GM21529 (cell line): ENCODE data around the gene CCR4.
"Not testable (repeated sequence)": the region's sequence is repeated elsewhere in the genome, so short reads cannot be mapped to it uniquely, and the experiment has no call there.

Source experiments
- ATAC-seq: cut with Tn5 transposase; IDR thresholded peaks from one replicate; pipeline ENCODE4 v1.9.1; 2021; ENCODE audit not compliant: unreplicated experiment

Gene CCR4

GRCh38 chr3:32950516-32950915 is 928 bp upstream of the CCR4 start:
- ATAC-seq = no peak

DNA sequence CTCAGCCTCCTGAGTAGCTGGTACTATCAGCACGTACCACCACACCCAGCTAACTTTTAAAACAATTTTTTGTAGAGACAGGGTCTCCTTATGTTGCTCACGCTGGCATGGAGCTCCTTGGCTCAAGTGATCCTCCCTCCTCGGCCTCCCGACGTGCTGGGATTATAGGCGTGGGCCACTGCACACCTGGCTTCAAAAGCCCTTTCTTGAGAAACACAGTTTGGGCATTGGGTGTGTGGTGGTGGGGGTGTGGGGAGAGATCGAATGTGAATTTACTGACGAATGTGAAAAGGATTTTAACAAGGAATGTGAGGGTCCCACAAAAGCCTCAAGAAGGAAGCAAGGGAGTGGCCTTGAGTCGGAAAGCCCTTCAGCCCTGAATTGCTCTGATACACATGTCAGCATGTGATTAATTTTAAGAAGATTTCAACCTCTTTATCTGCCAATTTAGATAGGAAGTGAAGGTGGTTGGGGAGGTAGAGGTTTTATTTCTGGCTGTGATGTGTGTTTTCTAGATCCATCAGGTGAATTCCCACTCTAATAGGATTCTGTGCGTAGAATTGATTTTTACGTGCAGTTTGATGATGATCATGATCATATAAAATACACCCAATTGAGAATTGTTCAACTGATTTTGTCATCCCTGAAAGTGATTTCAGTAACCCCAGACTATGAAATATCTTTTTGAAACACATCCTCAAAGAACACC is 1.1 kb downstream of the CCR4 start:
- no peak for ATAC-seq

- ATAC-seq = no peak
Measured at GRCh38 chr3:32954506-32954905, 3.1 kb downstream of the CCR4 start.

GRCh38 chr3:32956750-32957570 is 5.5 kb downstream of the CCR4 start:
- no peak for ATAC-seq

- ATAC-seq = no peak
Measured at GRCh38 chr3:32958509-32958908, 7.1 kb downstream of the CCR4 start.

GRCh38 chr3:32959371-32959770 is 7.9 kb downstream of the CCR4 start:
- ATAC-seq = no peak

DNA sequence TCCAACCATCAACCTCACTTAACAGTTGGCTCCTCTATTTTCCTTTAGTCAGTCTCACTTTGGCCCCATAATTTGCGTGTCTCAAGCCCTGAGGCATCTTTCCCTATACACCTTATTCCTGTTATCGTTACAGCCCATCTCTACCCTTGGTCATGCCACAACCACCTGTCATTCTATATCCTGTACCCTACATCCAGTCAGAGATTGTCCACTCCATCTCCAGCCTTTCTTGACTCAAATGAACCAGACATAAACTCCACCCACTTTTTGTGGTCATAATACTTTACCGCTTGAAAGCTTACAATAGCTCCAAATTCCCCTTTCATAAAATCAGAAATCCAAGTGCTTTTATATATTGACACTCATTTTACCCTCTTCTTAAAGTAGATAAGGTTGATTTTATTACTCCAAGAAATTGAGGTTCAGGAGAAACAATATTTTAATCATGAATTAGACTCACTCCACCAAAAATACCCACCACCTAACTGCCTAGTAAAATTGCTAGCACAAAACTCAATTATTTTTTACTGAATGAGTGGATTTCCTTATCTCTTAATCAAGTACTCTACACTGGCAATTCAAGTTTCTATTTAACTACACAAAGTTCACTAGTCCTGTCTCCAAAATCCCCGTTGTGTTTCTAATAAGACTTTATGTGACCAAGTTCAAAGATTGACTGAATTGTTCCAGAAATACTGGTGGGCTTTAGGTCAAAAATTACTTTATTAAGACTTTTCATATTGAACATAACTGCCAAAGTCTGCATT is 9.1 kb downstream of the CCR4 start:
- ATAC-seq = no peak

DNA sequence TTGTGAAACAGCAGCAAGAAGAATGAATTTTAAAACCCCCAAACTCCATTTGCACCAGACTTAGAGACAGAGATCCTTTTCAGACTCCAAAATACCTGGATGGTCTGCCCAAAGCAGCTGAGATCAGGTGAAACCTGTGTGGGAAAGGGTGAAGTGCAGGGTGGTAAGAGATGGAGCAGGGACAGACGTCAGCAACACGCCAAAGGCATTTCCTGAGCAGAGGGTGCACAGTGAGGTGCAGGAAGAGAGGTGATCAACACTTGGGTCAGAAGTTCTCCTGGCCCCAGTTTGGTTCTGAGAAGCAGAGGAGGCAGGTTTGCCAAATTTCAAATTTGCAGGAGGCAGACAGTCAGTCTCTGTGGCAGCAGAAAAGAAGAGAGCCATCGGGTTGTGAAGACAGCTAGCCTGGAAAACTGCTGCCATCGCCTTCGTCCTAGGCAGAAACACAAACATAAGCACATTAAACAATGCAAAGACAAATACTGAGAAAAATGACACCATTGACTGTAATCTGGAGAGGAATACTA is 9.8 kb downstream of the CCR4 start:
- no peak for ATAC-seq

DNA sequence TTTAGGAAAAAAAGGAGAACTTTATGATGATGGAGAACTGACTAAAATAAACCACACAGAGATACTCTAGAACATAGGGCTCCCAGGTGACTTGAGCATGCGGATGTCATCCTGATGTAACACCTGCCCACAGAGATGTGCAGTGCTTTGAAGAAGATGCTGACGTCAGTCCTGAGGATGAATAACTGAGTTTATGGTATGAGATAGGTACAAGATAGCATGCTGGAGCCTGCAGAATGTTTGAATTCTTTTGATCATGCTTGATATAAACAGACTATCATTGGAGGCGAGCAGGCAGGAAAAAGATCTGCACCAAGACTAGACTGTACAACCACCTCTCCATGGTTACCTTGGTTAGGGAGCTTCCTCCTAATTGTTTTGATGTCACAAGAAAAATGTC is 12.4 kb downstream of the CCR4 start:
- ATAC-seq = no peak

DNA sequence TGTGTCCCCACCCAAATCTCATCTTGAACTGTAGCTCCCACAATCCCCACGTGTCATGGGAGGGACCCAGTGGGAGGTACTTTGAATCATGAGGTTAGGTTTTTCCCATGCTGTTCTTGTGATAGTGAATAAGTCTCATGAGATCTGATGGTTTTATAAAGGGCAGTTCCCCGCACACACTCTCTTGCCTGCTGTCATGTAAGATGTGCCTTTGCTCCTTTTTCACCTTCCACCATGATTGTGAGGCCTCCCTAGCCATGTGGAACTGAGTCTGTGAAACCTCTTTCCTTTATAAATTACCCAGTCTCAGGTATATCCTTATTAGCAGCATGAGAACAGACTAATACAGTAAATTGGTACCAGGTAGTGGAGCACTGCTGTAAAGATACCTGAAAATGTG is 13.3 kb downstream of the CCR4 start:
- not testable (repeated sequence) for ATAC-seq

GRCh38 chr3:32965617-32966213 is 14.3 kb downstream of the CCR4 start:
- ATAC-seq = not testable (repeated sequence)

DNA sequence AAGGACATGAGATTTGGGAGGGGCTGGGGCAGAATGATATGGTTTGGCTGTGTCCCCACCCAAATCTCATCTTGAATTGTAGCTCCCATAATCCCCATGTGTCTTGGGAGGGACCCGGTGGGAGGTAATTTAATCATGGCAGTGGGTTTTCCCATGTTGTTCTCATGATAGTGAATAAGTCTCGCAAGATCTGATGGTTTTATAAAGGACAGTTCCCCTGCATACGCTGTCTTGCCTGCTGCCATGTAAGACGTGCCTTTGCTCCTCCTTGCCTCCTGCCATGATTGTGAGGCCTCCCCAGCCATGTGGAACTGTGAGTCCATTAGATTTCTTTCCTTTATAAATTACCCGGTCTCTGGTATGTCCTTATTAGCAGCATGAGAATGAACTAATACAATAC is 15.2 kb downstream of the CCR4 start:
- ATAC-seq = not testable (repeated sequence)

DNA sequence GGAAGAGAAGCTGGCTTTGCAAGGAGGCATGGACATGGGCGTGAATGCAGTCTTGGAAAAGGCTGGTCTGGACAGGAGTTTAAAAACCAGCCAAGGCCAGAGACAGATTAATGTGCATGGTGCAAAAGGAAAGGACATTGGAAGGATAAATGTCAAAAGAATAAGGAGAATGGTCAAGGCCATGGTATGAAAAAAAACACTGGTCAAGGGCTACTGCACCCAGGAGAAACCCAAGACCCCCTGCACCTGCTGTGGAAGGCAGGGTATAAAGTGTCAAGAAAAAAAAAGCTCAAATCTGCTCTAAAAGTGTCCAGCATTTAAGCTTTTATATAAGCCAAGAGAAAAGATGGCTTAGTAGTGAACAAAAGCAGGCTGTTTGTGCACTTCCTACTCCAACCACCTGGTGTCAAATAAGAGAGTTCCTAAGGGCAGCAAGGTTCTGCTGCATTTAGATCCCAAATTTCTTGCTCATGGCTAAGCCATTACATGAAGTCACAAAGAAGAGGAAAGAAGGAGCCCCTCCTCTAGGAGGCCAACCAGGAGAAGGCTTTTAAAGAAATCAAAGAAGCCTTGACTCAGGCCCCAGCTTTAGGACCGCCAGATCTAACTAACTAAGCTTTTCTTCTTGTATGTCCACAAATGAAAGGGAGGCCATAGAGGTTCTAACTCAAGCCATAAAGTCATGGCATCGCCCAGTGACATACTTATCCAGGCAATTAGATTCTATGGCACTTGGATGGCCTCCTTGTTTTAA is 16.9 kb downstream of the CCR4 start:
- no peak for ATAC-seq

GRCh38 chr3:32968920-32969389 is 17.5 kb downstream of the CCR4 start:
- no peak for ATAC-seq

DNA sequence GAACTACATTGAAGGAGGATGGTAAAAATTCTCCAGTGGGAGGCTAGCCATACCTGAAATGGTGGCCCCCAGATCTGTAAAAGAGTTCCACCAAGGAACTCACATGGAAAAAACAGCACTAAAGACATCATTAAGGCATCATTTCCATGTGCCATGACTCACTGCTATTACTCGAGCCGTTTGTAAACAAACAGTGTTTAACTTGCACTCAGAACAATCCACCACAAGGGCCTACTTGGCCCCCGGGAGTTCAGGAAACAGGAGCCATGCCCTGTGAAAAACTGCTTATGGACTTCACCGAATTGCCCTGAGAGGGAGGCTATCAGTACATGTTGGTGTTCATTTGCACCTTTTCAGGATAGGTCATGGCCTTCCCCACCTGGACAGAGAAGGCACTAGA is 18.2 kb downstream of the CCR4 start:
- ATAC-seq = no peak

- not testable (repeated sequence) for ATAC-seq
Measured at GRCh38 chr3:32971291-32971690, 19.8 kb downstream of the CCR4 start.

- no peak for ATAC-seq
Measured at GRCh38 chr3:32972482-32973146, 21.2 kb downstream of the CCR4 start.

DNA sequence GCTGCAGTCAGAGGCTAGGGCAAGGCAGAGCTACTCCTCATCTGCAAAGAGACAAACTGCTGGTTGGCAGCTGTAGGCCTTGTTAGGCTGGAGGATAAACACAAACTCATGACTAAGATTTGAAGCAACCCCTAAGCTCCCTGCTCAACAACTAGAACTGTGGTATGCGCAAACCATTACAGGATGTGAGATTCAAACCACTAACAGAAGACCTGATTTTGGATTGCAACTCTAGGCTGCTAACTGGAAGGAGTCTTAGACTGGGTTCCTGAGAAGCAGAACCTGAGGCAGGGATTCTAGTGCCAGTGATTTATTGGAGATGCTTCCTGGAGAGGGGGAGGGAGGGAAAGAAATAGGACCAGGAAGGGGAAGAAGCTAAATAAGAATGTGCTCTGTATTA is 22.5 kb downstream of the CCR4 start:
- ATAC-seq = peak; percentile 95

- ATAC-seq = no peak
Measured at GRCh38 chr3:32975891-32976595, 24.6 kb downstream of the CCR4 start.
